Measurements from ENCODE around the gene FCHSD2.
"Not testable (repeated sequence)": the region's sequence is repeated elsewhere in the genome, so short reads cannot be mapped to it uniquely, and the experiment has no call there.

Gene FCHSD2

DNA sequence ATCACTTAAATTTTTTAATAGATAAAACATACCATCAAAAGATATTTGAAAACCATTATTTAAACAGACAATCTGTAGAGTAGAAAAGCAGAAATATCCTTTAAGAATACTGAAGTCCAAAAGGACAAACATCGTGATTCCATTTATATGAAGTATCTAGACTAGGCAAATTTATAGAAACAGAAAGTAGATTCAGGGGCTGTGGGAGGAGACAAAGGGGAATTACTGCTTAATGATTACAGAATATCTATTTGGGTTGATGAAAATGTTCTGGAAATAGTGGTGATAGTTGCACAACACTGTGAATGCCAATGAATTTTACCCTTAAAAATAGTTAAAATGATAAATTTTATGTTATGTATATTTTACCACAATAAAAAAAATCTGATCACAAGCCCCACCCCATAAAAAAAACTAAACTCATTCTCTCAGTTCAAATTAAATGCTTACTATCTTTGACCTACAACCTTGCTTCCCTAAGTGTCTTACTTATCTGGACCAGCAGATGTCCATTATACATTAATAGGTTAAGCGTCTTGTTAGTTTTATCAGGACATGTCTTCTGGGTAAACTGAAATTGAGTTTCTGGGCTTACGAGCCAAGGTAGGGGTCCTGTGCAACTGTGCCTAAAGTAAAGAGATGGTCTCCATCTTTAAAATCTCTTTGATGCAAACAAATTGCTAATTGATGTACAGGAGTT, 86.3 kb downstream of the FCHSD2 start:
- no peak for DNase-seq

GRCh38 chr11:73055002-73055401, 87.1 kb downstream of the FCHSD2 start:
- DNase-seq = no peak

GRCh38 chr11:73053964-73054363, 88.2 kb downstream of the FCHSD2 start:
- no peak for DNase-seq

DNA sequence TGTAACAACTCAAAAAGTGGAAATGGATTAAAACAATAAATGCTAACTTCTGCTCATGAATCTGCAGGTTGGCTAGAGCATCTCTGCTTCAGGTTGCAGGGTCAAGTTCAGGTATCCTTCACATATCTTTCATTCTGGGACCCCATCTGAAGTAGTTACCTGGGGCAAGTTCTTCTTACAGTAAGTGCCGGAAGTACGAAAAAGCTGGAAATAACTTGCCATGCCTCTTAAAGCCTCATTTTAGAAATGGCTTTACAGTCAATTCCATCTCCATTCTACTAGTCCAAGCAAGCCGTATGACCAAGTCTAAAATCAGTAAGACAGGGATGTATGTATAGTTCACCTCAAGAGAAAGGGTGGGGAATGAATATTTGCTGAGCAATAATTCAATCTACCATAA, 93.7 kb downstream of the FCHSD2 start:
- no peak for DNase-seq

DNA sequence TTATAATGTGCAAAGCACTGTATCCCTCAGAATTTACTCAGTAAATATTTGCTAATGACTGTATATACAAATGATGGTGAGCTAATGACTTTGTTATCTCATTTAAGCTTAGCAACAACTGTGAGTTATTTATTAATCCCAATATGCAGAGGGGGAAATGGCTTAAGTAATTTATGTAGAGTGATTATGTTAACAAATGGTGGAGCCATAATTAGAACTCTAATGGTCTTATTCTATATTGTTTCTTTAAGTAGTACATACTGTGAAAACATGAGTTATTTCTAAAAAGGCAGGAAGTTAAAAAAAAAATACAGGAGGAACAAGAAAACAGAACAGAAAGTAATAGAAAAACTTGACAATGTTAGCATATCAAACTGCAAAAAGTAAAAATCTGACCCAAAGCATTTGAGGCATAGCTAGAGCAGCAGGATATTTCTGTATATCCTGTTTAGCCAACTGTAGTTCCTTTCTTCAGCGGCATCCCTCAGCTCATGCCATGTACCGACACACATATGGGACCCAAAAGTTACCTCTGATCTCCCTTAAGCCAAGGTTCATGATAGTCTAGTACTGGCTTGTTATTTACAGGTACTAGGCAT, 94.2 kb downstream of the FCHSD2 start:
- no peak for DNase-seq

- no peak for DNase-seq
Observed at GRCh38 chr11:73040046-73040445, 102.1 kb downstream of the FCHSD2 start.

DNA sequence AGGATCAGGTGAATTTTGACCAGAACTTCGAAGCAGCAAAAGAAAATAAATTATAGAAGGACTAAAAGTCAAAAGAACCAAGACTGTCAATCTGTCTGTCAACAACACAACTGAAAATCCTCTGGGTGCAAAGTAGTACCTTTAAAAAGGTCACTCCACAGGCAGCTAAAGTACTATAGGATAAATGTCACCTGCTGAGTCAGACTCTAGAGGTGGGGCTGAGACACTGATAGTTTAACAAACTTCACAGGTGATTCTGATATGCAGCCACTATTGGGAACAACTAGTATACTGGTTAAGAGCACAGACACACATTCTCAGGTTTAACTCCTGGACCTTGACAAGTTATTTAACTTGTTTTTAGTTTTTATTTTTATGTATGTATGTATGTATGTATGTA, 107.3 kb downstream of the FCHSD2 start:
- DNase-seq = no peak

DNA sequence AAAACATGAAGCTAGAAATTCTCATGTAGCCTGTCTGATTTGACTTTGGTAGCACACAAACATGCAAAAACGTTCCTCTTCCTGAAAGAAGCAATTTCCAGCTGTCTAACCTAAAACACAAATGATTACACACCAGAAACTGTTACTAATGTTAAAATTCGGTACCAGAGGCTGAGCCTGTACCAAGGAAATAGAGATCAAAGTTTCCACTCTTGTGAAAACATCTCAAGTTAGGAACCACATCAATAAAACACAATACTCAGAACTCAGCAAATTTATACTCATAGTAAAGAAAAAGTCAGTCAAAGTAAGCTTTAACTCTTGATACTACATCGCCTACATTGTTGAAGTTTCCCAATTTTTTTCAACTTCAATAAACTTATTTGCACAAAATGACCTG, 107.8 kb downstream of the FCHSD2 start:
- no peak for DNase-seq

DNA sequence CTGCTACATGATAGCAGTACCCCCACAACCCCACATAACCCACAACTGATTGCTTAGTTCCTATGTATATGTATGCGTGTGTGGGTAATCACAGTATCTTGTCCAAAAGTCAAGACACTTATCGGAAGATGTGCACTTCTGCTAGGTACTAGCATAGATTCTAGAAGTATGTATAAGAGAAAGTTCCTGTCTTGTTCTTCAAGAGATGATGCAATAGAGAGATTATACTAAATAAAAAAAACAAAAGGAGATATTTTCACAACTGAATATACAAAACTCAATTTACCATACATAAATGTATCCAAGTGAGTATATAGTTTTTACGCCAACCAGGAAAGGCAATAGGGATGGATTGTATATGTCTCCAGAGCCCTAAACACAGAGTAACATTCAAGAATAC, 112.0 kb downstream of the FCHSD2 start:
- DNase-seq = no peak

DNA sequence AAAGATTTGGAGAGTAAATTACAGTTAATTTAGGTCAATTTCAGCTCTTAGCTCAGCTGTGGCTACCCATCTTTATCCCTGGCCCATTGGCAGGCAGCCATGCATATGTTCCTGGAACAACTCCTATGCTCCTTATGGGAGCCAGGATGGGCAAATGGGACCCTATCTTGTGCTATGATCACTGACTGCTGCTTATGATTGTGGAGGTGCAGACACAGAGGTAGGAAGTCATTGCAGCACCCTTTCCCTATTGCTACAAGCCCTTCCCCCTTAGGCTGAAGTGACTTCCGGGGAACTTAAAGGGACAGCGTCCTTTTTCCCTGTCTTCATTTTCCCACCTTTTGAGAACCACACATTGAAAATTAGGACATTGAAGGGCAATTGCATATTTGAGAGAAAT, 112.7 kb downstream of the FCHSD2 start:
- DNase-seq = no peak

DNA sequence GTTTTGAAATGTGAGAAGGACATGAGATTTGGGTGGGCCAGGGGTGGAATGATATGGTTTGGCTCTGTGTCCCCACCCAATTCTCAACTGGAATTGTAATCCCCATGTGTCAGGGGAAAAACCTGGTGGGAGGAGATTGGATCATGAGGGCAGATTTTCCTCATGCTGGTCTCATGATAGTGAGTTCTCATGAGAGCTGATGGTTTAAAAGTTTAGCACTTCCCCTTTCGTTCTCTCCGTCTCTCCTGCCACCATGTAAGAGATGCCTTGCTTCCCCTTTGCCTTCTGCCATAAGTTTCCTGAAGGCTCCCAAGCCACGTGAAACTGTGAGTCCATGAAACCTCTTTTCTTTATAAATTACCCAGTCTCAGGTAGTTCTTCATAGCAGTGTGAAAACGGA, 113.5 kb downstream of the FCHSD2 start:
- no peak for DNase-seq

- DNase-seq = not testable (repeated sequence)
Observed at GRCh38 chr11:73027840-73028239, 114.3 kb downstream of the FCHSD2 start.

DNA sequence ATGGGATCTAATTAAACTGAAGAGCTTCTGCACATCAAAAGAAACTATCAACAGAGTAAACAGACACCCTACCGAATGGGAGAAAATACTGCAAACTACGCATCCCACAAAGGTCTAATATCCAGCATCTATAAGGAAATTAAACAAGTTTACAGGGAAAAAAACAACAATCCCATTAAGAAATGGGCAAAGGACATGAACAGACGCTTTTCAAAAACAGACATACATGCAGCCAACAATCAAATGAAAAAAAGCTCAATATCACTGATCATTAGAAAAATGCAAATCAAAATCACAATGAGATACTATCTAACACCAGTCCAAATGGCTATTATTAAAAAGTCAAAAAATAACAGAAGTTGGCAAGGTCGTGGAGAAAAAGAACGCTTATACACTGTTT, 117.5 kb downstream of the FCHSD2 start:
- no peak for DNase-seq

GRCh38 chr11:73019996-73020395, 122.1 kb downstream of the FCHSD2 start:
- DNase-seq = no peak

- DNase-seq = no peak
Observed at GRCh38 chr11:73019449-73019848, 122.7 kb downstream of the FCHSD2 start.

- no peak for DNase-seq
Observed at GRCh38 chr11:73018856-73019255, 123.3 kb downstream of the FCHSD2 start.

DNA sequence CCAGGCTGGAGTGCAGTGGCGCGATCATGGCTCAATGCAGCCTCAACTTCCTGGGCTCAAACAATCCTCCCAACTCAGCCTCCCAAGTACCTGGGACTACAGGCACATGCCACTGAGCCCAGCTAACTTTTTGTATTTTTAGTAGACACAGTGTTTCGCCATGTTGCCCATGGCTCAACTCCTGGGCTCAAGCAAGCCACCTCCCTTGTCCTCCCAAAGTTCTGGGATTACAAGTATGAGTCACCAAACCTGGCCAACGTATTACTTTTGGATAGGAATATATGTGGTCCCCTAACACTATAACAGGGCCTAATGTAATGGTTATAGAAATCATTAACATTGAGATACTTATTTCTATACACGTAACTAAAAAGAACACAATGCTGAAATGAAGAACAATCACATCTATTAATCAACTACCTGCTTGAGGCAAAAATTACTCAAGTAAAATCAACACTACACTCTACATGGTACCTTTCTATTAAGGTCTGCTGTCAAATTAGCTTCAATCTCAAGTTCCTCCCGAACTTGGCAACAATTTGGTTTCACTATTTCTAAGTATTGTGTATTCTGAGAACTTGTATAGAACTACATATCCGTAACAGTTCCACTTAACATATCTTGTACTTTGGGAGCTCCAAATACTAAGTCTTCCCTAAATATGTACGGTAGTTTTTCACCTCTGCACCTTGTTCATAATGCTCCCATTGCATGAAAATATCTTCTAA, 124.9 kb downstream of the FCHSD2 start:
- no peak for DNase-seq

GRCh38 chr11:73013021-73013420, 129.1 kb downstream of the FCHSD2 start:
- DNase-seq = no peak

GRCh38 chr11:73012121-73012863, 129.8 kb downstream of the FCHSD2 start:
- DNase-seq = peak; percentile 43

DNA sequence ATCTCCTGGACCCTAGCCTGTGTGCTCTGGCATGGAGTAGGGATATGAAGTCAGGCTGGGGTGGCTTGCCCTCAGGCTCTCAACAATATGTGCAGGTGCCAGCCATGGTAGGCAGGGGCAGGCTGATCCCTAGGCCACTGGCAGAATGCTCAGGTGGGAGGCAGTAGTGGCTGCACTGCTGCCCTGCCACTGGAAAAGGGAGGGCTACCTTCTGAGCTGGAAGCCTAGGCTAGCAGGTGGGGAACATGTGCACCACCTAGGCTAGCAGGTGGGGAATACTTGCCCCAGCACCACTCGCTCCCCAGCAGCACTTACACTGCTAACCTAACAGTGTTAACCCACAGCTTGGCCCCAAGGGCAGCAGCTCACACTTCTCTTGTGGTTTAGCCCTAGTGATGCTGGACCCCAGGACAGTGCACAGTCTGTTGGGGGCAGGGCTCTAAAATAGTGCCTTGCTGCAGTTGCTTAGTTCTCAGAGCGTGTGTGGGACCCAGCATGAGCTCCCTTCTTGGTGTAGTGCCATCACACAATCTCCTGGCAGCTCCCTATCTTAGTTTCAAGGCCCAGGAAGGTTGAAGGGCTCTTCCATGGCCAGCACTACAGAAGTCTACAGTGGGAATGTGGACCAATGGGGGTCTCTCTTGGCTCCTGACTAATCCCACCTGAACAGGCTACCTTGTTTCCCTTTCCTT, 130.8 kb downstream of the FCHSD2 start:
- DNase-seq = no peak

- no peak for DNase-seq
Observed at GRCh38 chr11:73009972-73010371, 132.1 kb downstream of the FCHSD2 start.

GRCh38 chr11:73004088-73004487, 138.0 kb downstream of the FCHSD2 start:
- DNase-seq = no peak

- no peak for DNase-seq
Observed at GRCh38 chr11:73003088-73003487, 139.0 kb downstream of the FCHSD2 start.

All from NCI-H226 (cell line).